ENCODE measurements around the gene MDM2.

MDM2 gene

GRCh38 chr12:68807576-68808387 is at the start of gene MDM2:
MDM2 (plus strand) TSS chr12:68808177; CDS start chr12:68808478, 301 bp downstream.
- peak; percentile 99 for DNase-seq

- no peak for DNase-seq
Measured at GRCh38 chr12:68759852-68760251, 48.1 kb upstream of the MDM2 start.

- no peak for DNase-seq
Measured at GRCh38 chr12:68760806-68761441, 47.1 kb upstream of the MDM2 start.

- DNase-seq = no peak
Measured at GRCh38 chr12:68761442-68761812, 46.5 kb upstream of the MDM2 start.

GRCh38 chr12:68761901-68762630 is 45.9 kb upstream of the MDM2 start:
- no peak for DNase-seq

GRCh38 chr12:68762691-68763090 is 45.3 kb upstream of the MDM2 start:
- DNase-seq = no peak

GRCh38 chr12:68765696-68766095 is 42.3 kb upstream of the MDM2 start:
- DNase-seq = no peak

- no peak for DNase-seq
Measured at GRCh38 chr12:68766646-68767045, 41.3 kb upstream of the MDM2 start.

GRCh38 chr12:68767191-68767590 is 40.8 kb upstream of the MDM2 start:
- DNase-seq = no peak

GRCh38 chr12:68768431-68768939 is 39.5 kb upstream of the MDM2 start:
- DNase-seq = no peak

- DNase-seq = no peak
Measured at GRCh38 chr12:68769941-68770340, 38.0 kb upstream of the MDM2 start.

GRCh38 chr12:68771223-68771925 is 36.6 kb upstream of the MDM2 start:
- no peak for DNase-seq

- DNase-seq = no peak
Measured at GRCh38 chr12:68772714-68773113, 35.3 kb upstream of the MDM2 start.

GRCh38 chr12:68773582-68773981 is 34.4 kb upstream of the MDM2 start:
- DNase-seq = no peak

GRCh38 chr12:68775121-68775630 is 32.8 kb upstream of the MDM2 start:
- no peak for DNase-seq

GRCh38 chr12:68776976-68777610 is 30.9 kb upstream of the MDM2 start:
- DNase-seq = no peak

- DNase-seq = no peak
Measured at GRCh38 chr12:68779280-68779679, 28.7 kb upstream of the MDM2 start.

- no peak for DNase-seq
Measured at GRCh38 chr12:68780731-68781130, 27.2 kb upstream of the MDM2 start.

- DNase-seq = no peak
Measured at GRCh38 chr12:68781728-68782127, 26.2 kb upstream of the MDM2 start.

GRCh38 chr12:68784015-68784414 is 24.0 kb upstream of the MDM2 start:
- no peak for DNase-seq

- DNase-seq = no peak
Measured at GRCh38 chr12:68785358-68785757, 22.6 kb upstream of the MDM2 start.

GRCh38 chr12:68785823-68786222 is 22.2 kb upstream of the MDM2 start:
- no peak for DNase-seq

Measured in activated CD4-positive, alpha-beta T cell treated with anti-CD3 and anti-CD28 coated beads, Interleukin-2, Interleukin-6, amounts not matched to agents 100 ng/mL and 50 ng/mL, durations not matched to agents 16 hours and 8 hours (primary cell).